Endometrial microvascular endothelial cells (primary cell): ENCODE results near the gene BAIAP2L1. TPM values are rescaled to one million over a fixed set of nuclear protein-coding genes. Genes with fewer than 3 reads are reported as not detected.
"Not testable (repeated sequence)": the region's sequence is repeated elsewhere in the genome, so short reads cannot be mapped to it uniquely, and the experiment has no call there.

Experiments used
- in situ Hi-C: cut with HindIII; loops from 2 replicates; pipeline ENCODE4 v1.10.0; 2017; ENCODE audit warnings: low sequenced_read_pairs, low pct_unique_long_range_greater_than_20kb; ENCODE audit errors: inconsistent ontology term
- total RNA-seq: library from RNA; depleted of rRNA; stranded (reverse); fragments of >200 nt; gene quantifications from one replicate; pipeline ENCODE4 v1.2.3, GENCODE V29; 2015; ENCODE audit errors: inconsistent ontology term

The BAIAP2L1 gene, protein sequence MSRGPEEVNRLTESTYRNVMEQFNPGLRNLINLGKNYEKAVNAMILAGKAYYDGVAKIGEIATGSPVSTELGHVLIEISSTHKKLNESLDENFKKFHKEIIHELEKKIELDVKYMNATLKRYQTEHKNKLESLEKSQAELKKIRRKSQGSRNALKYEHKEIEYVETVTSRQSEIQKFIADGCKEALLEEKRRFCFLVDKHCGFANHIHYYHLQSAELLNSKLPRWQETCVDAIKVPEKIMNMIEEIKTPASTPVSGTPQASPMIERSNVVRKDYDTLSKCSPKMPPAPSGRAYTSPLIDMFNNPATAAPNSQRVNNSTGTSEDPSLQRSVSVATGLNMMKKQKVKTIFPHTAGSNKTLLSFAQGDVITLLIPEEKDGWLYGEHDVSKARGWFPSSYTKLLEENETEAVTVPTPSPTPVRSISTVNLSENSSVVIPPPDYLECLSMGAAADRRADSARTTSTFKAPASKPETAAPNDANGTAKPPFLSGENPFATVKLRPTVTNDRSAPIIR
- total RNA-seq: 3.1 TPM

DNA sequence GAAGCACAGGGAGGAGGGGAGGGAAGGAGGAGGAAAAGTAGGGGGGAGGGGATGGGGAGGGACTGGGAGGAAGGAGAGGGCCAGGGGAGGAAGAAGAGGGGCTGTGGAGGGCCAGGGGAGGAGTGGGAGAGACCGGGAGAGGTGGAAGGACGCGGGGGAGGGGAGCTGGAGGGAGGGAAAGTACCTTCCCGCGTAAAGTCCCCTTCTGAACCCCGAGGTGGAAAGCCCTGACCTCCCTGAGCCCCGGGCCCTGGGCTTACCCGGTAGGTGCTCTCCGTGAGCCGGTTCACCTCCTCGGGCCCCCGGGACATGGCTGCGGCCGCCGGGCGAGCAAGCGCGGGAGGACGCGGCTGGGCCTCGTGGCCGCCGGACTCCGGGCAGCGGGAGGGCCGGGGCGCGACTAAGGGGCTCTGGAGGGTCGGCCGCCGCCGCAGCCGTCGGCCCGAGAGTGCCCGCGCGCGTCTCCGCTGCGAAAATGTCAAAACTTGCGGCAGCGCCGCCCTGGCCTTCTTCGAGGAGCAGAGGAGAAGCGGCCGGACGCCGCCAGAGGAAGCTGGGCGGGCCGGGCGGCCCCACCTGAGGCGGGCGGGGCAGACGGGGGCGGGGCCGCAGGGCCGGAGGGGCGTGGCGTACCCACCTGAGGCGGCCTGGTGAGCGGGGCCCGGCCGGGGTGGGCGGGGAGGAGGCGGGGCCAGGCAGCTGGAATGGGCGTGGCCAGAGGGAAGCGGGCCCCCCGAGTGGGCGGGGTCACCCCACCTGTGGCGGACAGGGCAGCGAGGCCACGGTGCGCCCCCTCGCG is at the start of gene BAIAP2L1:
Gene BAIAP2L1, minus strand, starts transcription at position 549 of the 799 bp plus-strand sequence. Its CDS starts 238 bp downstream, at position 311.
- in situ Hi-C loops: no loop called here

DNA sequence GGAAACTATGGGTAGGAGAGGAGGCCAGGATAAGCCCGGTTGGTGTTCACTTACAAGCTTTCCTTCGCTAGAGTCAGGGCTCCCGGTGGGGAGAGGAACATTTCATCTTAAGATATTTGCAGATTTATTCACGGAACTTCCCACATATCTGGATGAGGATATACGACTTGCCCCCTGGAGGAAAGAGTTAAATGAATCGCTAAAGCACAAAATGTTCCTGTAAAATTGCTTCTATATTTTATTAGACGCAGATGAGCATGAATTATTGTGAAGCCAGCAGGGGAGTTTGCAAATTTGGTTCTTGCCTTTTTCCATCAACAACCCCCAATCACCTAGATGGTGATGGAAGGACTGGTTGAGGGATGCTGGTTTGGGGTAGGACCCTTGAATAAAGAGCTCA is 47.9 kb upstream of the BAIAP2L1 start:
- in situ Hi-C loops: no loop called here

DNA sequence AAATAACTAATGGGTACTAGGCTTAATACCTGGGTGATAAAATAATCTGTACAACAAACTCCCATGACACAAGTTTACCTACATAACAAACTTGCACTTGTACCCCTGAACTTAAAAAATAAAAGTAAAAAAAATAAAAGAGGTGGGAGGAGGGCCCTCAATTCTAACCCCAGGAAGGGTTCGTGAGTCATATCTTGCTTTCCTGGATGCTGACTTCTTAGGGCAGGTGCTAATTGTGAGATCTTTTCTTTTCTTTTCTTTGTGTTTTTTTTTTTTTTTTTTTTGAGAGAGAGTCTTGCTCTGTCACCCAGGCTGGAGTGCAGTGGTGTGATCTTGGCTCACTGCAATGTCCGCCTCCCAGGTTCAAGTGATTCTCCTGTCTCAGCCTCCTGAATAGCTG is 40.1 kb upstream of the BAIAP2L1 start:
- in situ Hi-C loops: not testable (repeated sequence)

DNA sequence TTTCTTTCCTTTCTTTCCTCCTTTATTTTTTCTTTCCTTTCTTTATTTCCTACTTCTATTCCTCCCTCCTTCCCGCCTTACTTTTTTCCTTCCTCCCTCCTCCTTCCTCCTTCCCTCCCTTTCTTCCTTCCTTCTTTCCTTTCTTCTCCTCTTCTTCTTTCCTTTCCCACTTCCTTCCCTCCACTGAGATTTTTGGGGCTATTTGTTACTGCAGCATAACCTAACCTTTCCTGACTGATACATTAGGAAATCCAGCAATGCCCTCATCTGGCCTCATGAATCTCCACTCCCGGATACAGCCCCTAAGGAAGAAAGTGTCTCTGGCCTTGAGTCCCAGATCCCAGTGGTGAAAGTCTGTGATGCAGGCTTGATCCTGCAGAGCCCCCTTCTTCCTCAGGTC is 38.6 kb upstream of the BAIAP2L1 start:
- in situ Hi-C loops: no loop called here

DNA sequence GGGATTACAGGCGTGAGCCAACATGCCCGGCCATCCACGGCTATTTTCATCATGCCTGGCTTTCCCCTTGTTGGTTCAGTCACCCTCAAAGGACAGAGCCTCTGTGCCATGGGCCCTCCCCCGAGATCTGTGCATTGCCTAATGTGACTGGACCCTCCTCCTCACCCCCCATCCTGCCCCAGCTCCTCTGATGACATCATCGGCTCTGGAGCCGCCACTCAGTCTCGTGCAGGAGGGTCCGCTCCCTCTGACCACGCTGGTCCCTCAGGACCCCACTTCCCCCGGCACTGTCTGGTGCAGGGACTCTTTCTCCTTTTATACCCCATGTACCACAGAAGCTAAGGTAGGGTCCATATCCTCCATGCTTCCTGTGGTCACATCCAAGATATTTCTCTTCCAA is 33.2 kb upstream of the BAIAP2L1 start:
- in situ Hi-C loops: no loop called here

DNA sequence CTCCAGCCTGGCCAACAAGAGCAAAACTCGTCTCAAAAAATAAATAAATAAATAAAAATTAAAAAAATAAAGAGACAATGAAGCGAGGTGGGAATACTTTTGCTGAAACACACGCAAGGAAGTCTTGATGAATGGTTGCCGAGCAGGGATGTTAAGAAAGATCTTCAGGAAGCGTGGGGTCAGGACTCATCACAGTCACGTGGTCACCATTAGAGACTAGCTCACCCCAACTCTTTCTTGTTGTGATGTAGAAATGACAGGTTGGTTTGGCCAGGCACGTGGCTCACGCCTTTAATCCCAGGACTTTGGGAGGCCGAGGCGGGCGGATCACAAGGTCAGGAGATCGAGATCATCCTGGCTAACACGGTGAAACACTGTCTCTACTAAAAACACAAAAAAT is 28.9 kb upstream of the BAIAP2L1 start:
- in situ Hi-C loops: no loop called here

DNA sequence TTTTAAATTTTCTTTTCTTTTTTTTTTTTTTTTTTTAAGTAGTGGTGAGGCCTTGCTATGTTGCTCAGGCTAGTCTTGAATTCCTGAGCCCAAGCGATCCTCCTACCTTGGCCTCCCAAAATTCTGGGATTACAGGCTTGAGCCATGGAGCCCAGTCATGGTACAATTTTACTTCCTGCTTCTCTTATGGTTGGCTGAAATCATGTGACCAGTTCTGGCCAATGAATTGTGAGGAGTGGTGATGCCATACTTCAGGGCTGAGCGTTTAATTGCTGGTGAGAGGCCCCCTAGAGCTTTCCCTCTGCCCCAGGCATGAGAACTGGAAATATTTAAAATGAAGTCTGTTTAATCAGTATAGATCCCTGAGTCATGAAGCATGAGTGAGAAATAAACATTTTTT is 22.2 kb upstream of the BAIAP2L1 start:
- in situ Hi-C loops: no loop called here

DNA sequence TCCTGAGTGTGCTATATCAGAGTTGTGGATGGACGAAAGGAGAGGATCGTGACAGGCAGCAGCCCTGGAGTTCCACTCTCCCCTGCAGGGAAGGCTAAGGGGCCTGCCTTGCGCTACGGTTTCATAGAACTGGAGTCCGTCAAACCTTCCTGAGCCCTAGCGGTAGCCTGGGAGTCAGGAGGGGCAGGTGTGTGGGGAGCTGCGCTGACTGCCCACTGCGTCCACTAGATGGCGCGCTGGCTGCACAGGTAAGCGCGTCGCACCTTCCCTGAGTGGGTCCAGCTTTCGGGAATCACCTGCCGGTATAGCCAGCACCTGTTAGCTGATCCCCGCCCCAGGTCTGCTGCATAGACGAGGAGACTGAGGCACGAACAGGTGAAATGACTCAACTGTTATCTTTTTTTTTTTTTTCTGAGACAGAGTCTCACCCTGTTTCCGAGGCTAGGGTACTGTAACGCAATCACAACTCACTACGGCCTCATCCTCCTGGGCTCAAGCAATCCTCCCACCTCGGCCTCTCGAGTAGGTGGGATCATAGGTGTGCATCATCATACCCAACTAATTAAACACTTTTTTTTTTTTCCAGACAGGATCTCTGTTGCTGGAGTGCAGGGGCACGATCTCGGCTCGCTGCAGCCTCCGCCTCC is 20.2 kb upstream of the BAIAP2L1 start:
- in situ Hi-C loops: no loop called here

DNA sequence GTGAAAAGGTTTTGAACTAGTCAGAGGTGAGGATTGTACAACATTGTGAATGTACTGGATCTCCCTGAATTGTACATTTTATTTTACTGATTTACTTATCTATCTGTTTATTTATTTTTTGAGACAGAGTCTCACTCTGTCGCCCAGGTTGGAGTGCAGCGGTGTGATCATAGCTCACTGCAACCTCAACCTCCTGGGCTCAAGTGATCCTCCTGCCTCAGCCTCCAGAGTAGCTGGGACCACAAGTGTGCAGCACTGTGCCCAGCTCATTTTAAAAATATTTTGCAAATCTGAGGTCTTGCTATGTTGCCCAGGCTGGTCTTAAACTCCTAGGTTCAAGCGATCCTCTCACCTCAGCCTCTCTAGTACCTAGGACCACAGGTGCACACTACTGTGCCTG is 19.1 kb upstream of the BAIAP2L1 start:
- in situ Hi-C loops: not testable (repeated sequence)

DNA sequence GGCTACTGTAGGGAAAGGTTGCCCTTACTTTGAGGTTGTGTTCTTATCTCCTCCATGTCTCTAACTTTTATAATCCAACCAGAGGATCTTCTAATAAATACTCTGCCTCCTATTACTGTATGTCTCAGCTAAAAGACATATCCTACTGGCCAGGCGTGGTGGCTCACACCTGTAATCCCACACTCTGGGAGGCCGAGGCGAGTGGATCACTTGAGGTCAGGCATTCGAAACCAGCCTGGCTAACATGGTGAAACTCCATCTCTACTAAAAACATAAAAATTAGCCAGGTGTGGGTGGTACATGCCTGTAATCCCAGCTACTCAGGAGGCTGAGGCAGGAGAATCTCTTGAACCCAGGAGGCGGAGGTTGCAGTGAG is 18.4 kb upstream of the BAIAP2L1 start:
- in situ Hi-C loops: not testable (repeated sequence)

DNA sequence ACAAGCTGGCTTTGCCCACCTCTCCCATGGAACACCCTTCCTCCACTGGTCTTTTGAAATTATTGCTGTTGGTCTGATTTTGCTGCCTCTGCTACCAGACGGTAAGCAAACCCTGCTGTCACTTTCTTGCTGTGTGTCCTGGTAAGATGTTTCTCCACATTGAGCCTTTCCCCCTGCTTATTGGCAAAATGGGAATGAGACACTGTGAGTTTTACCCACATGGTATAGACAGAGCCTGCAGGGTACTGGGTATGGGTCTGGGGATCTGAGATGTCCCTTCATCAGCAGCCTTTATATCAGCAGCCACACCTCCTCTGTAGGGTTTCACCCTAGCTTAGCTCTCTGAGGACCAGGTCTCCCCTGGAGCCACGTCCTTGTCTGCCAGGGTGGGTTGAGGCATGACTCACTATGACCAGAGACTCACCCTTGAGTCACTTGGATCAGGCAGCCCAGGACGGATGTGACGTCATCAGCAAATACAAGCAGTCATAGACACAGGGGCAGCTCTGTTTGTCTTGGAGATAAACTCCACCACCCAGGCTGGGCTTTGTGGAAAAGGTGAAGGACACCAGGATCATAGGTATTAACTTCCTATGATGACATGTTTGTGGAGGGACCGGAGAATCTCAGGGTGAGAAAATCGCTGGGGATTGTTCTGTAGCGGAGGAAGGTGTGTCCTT is 17.9 kb upstream of the BAIAP2L1 start:
- in situ Hi-C loops: no loop called here

DNA sequence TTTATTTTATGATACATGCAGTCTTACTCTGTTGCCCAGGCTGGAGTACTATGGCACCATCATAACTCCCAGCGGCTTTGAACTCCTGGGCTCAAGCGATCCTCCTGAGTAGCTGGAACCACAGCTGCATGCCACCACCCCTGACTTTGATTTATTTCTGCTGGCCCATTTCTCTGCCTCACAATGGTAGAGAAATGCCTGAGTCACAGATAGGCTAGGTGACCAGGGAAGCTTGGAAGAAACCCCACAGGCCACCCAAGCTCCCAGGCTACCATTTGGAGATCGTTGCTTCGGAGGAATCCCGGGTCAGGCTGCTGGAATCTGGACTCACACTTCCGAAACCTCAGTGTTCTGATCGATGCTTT is 17.4 kb upstream of the BAIAP2L1 start:
- in situ Hi-C loops: no loop called here

DNA sequence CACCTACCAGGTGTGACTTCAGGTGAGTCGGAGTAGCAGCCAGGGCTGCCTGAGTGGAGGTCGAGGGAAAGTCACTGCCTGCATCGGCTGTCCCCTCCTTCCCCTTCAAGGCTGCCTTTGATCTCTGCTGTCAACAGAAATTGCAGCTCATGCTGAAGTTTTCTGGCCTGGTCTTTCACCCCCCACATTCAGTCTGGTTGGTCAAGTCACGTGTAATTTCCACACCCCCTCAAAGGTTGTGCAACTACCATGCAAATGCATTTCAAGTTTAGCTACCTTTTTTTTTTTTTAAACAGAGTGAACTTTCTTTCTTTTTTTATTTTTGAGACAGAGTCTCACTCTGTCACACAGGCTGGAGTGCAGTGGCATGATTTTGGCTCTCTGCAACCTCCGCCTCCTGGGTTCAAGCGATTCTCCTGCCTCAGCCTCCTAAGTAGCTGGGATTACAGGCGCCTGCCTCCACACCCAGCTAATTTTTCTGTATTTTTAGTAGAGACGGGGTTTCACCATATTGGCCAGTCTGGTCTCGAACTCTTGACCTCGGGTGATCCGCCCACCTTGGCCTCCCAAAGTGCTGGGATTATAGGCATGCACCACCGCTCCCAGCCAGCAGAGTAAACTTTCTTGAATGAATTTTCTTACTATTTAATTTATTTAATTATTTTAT is 16.8 kb upstream of the BAIAP2L1 start:
- in situ Hi-C loops: not testable (repeated sequence)

DNA sequence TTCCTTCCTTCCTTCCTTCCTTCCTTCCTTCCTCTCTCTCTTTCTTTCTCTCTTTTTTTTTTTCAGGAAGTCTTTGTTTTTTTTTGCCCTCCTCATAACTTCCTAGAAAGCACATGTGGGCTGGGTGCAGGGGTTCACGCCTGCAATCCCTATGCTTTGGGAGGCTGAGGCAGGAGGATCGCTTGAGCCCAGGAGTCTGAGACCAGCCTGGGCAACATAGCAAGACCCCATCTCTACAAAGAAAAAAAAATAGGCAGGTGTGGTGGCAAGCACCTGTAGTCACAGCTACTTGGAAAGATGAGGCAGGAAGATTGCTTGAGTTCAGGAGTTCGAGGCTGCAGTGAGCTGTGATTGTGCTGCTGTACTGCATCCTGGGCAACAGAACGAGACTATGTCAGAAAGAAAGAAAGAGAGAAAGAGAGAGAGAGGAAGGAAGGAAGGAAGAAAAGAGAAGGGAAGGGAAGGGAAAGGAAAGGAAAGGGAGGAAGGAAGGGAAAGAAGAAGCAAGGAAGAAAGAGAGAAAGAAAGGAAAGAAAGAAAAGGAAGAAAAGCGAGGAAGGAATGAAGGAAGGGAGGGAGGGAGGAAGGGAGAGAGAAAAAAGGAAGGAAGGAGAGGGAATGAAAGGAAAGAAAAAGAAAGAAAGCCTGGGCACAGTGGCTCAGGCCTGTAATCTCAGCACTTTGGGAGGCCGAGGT is 13.5 kb upstream of the BAIAP2L1 start:
- in situ Hi-C loops: no loop called here

DNA sequence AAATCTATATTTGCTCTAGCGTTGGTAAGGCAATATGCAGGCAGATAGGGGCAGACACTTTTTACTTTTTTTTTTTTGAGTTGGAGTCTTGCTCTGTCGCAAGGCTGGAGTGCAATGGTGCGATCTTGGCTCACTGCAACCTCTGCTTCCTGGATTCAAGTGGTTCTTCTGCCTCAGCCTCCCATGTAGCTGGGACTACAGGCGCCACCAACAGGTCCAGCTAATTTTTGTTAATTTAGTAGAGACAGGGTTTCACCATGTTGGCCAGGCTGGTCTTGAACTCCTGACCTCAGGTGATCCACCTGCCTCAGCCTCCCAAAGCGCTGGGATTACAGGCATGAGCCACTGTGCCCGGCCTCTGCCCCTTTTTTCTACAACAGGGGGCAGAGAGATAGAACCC is 12.8 kb upstream of the BAIAP2L1 start:
- in situ Hi-C loops: not testable (repeated sequence)

DNA sequence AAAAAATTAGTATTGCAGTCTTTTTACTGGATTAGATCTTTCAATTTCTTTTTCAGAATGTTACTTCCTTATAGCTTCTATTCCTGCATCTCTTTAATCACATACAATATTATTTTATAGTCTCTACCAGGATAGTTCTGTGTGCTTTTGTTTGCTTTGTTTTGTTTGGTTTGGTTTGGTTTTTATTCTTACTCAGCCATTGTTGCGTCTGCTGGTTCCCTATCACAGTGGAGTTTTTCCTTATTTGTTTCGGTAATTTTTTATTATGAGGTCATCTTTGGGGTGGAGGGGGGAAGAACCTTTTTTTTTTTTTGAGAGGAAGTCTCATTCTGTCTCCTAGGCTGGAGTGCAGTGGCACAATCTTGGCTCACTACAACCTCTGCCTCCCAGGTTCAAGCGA is 9.0 kb upstream of the BAIAP2L1 start:
- in situ Hi-C loops: no loop called here

DNA sequence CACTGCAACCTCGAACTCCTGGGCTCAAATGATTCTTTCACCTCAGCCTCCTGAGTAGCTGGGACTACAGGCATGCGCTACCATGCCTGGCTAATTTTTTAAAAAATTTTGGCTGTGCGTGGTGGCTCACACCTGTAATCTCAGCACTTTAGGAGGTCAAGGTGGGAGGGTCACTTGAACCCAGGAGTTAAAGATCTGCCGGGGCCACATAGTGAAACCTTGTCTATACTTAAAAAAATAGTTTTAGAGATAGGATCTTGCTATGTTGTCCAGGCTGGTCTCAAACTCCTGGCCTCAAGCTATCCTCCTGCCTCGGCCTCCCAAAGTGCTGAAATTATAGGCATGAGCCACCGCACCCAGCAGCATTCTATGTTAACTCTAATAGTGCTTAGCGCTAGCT is 7.3 kb upstream of the BAIAP2L1 start:
- in situ Hi-C loops: not testable (repeated sequence)

DNA sequence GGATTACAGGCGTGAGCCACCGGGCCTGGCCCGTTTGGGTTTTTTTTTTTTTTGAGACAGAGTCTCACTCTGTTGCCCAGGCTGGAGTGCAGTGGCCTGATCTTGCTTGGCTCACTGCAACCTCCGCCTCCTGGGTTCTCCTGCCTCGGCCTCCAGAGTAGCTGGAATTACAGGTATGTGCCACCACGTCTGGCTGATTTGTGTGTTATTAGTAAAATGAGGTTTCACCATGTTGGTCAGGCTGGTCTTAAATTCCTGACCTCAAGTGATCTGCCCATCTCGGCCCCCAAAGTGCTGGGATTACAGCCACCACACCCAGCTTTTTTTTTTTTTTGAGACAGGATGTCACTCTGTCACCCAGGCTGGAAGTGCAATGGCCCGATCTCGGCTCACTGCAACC is 5.9 kb upstream of the BAIAP2L1 start:
- in situ Hi-C loops: no loop called here
